Esophagus muscularis mucosa (tissue), 4 donors: Measurements from ENCODE around the gene ZNF80. TPM values are rescaled to one million over a fixed set of nuclear protein-coding genes. Genes with fewer than 3 reads are reported as not detected.

Experiments
- total RNA-seq, 4 donors: library from RNA; depleted of rRNA; stranded (reverse); fragments of >200 nt; gene quantifications; one replicate each; pipeline versions ENCODE4 v1.1.0 to v1.2.1, GENCODE V29; 2016

ZNF80 gene
- total RNA-seq, 4 donors from 2014 or later = not detected

Other genes starting within 250 kb of the ZNF80 start
- gene CCDC191, start 181.1 kb downstream of the ZNF80 start, total RNA-seq = 1 to 10 TPM; 3.2 to 4.6 (median 4.3) TPM
- 10 to 100 TPM in 3 of 4 donors, 1 to 10 TPM in 1; 8.3 to 15.2 (median 11.0) TPM for gene QTRT2, start 180.8 kb downstream of the ZNF80 start, total RNA-seq
- not detected for gene DRD3, start 58.5 kb downstream of the ZNF80 start, total RNA-seq
- under 1 TPM in 1 of 4 donors, not detected in 3; 0.33 TPM for gene TIGIT, start 56.5 kb upstream of the ZNF80 start, total RNA-seq